Endothelial cell (in vitro differentiated cells): ENCODE data around the gene MDM4. TPM values are rescaled to one million over a fixed set of nuclear protein-coding genes. Genes with fewer than 3 reads are reported as not detected.

Experiments used
- DNase-seq: peaks from one replicate; pipeline ENCODE4 v3.0.0; 2021; ENCODE audit warnings: low spot score
- H3K27ac Mint-ChIP-seq: one replicate; pipeline ENCODE4 v1.8.0; 2021; ENCODE audit warnings: mixed read lengths, inconsistent platforms; ENCODE audit not compliant: unreplicated experiment
- H3K27me3 Mint-ChIP-seq: one replicate; pipeline ENCODE4 v1.8.0; 2021; ENCODE audit warnings: mild to moderate bottlenecking, moderate library complexity, mixed read lengths, inconsistent platforms; ENCODE audit not compliant: unreplicated experiment
- H3K36me3 Mint-ChIP-seq: one replicate; pipeline ENCODE4 v1.8.0; 2021; ENCODE audit warnings: mild to moderate bottlenecking, low read depth, mixed read lengths, inconsistent platforms; ENCODE audit not compliant: unreplicated experiment
- H3K4me1 Mint-ChIP-seq: one replicate; pipeline ENCODE4 v1.8.0; 2021; ENCODE audit warnings: mild to moderate bottlenecking, mixed read lengths, inconsistent platforms; ENCODE audit not compliant: unreplicated experiment
- H3K4me3 Mint-ChIP-seq: one replicate; pipeline ENCODE4 v1.8.0; 2021; ENCODE audit warnings: mild to moderate bottlenecking, mixed read lengths, inconsistent platforms; ENCODE audit not compliant: unreplicated experiment
- H3K9me3 Mint-ChIP-seq: one replicate; pipeline ENCODE4 v1.8.0; 2021; ENCODE audit warnings: mixed read lengths, inconsistent platforms; ENCODE audit not compliant: unreplicated experiment
- total RNA-seq: library from RNA; stranded (reverse); fragmentation: NEBNext Ultra II Directional; extraction: Animal tissue kit (Norgen Biotek cat#: 25700); gene quantifications from one replicate; pipeline ENCODE4 v1.2.1, GENCODE V29; 2021; ENCODE audit not compliant: unreplicated experiment
- TF ChIP-seq, protein P1 (sequence below): fragments of 200-600 bp; sonication (generic); IDR thresholded peaks from one replicate; pipeline ENCODE4 v1.5.0; 2021; ENCODE audit warnings: antibody characterized with exemption; ENCODE audit not compliant: unreplicated experiment

MDM4 gene
- total RNA-seq, 1 donor from 2014 or later: 57.8 TPM

DNA sequence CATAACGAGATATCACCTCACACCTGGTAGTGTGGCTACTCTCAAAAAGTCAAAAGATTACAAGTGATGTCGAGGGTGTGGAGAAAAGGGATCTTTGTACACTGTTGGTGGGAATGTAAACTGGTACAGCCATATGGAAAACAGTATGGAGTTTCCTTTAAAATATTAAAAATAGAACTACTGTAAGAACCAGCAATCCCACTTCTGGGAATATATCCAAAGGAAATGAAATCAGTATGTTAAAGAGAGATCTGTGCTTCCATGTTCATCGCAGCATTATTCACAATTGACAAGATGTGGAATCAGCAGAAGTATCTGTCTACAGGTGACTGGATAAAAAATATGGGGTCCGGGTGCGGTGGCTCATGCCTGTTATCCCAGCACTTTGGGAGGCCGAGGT is 14.0 kb upstream of the MDM4 start:
- TF ChIP-seq, protein P1, sequence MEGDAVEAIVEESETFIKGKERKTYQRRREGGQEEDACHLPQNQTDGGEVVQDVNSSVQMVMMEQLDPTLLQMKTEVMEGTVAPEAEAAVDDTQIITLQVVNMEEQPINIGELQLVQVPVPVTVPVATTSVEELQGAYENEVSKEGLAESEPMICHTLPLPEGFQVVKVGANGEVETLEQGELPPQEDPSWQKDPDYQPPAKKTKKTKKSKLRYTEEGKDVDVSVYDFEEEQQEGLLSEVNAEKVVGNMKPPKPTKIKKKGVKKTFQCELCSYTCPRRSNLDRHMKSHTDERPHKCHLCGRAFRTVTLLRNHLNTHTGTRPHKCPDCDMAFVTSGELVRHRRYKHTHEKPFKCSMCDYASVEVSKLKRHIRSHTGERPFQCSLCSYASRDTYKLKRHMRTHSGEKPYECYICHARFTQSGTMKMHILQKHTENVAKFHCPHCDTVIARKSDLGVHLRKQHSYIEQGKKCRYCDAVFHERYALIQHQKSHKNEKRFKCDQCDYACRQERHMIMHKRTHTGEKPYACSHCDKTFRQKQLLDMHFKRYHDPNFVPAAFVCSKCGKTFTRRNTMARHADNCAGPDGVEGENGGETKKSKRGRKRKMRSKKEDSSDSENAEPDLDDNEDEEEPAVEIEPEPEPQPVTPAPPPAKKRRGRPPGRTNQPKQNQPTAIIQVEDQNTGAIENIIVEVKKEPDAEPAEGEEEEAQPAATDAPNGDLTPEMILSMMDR: no peak
- Mint-ChIP-seq H3K27me3 (peaks cover 23% of the 10 kb centered on the region), H3K4me3 (no peak overlapping the region), H3K4me1 (peaks cover 71% of the 10 kb centered on the region), H3K9me3 (no peaks in the 10 kb centered on the region), H3K27ac (no peak overlapping the region), H3K36me3 (peaks cover 21% of the 10 kb centered on the region)
- no peak for DNase-seq

DNA sequence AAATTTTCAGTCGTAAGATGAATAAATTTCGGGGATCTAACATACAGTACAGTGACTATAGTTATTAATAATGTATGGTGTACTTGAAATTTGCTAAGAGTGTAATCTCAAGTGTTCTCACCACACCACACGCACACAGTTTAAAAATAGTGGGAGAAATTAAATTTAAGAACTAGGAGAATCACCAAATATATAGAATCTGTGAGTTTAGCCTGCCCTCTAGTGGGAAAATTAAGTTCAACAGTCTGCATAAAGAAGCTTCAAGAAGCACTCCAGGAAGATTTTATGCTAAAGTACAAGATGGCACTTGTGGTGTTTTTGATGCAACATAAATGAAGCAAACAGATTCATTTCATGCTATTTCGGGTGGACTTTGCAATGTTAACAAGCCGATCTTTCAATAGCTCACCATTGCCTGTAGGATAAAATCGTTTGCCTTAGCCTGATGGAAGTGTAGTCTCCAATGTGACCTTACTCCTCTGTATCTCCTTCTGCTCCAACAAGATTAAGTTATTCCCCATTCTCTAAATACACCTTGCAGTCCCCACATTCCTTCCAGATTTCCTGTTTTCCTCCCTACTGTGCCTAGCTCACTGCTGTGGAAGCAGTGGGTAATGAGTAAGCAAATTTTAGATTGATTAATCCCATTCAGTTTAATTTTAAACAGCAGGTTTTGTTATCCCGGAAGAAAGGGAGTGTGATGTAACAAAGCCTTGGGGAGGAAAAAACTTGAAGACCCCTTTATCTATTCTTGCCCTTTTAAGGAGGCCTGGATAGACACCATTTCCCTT is 12.9 kb upstream of the MDM4 start:
- peak; percentile 43 for DNase-seq
- Mint-ChIP-seq H3K4me3 (no peak overlapping the region), H3K27me3 (peaks cover 23% of the 10 kb centered on the region), H3K27ac (peak overlapping the region; percentile 92), H3K4me1 (peaks cover 68% of the 10 kb centered on the region), H3K9me3 (no peaks in the 10 kb centered on the region), H3K36me3 (peaks cover 18% of the 10 kb centered on the region)
- TF ChIP-seq, protein P1: peak; percentile 80

DNA sequence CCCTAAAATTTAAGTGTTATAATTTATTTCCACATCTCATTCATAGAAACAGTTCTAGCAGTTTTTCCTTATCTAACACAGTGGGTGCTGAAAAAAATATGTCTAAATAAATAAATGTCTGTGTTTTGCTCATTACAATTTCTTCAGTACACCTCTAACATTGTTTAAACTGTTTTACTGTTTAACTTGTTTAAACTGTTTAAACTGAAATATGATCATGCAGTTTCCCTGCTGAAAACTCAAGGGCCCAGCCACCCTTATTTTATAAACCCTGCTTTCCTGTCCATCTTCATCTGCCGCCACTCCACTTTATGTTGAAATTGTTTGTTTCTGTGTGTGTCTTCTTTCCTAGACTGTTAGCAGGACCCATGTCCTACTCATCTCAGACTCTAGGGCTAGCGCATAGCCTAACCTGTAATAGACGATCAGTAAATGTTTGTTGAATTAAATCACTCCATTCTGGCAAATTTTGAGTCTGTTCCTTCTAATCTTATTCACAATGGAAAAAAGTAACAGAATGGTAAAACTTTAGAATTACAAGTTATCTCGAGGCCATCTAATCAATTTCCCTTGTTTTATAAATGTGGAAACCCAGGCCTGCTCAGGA is 12.2 kb upstream of the MDM4 start:
- H3K27me3 Mint-ChIP-seq: peaks cover 21% of the 10 kb centered on the region
- peak overlapping the region; percentile 92 for H3K27ac Mint-ChIP-seq
- H3K4me3 Mint-ChIP-seq: no peak overlapping the region
- TF ChIP-seq, protein P1: no peak
- peaks cover 17% of the 10 kb centered on the region for H3K36me3 Mint-ChIP-seq
- H3K9me3 Mint-ChIP-seq: no peaks in the 10 kb centered on the region
- DNase-seq: no peak
- H3K4me1 Mint-ChIP-seq: peaks cover 62% of the 10 kb centered on the region

DNA sequence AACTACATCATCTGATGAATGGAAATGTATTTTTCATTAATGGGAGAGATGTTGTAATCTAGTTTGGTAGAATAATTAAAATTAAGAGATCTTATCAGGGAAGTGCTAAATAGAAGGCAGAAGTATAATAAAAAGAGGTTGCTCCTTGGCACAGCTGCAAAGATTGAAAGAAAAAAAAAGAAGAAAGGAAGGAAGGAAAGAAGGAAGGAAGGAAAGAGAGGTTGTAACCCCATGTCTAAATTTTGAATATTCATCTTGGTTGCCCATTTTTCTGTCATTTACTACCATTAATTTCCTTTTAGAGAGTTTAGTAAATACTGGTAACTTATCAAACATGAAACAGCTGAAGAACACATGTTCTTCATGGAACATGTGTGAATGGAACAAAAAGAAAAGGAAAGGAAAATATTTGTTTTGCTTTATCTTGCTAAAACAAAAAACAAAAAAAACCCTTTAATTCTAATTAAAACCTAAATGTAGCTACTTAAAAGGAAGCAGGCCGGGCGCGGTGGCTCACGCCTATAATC is 10.5 kb upstream of the MDM4 start:
- H3K27me3 Mint-ChIP-seq: peaks cover 21% of the 10 kb centered on the region
- H3K36me3 Mint-ChIP-seq: peaks cover 17% of the 10 kb centered on the region
- H3K27ac Mint-ChIP-seq: peak overlapping the region; percentile 69
- no peaks in the 10 kb centered on the region for H3K9me3 Mint-ChIP-seq
- DNase-seq: no peak
- peaks cover 52% of the 10 kb centered on the region for H3K4me1 Mint-ChIP-seq
- TF ChIP-seq, protein P1: no peak
- H3K4me3 Mint-ChIP-seq: peak overlapping the region; percentile 5
